GM21526 (cell line): ENCODE results near the gene WNT2.

Source experiments
- ATAC-seq: cut with Tn5 transposase; IDR thresholded peaks from one replicate; pipeline ENCODE4 v1.9.1; 2021; ENCODE audit warnings: moderate library complexity; ENCODE audit not compliant: unreplicated experiment, low FRiP score

The WNT2 gene

GRCh38 chr7:117322741-117323304 is at the start of gene WNT2:
Gene WNT2 (minus strand): TSS chr7:117323058. CDS start chr7:117322989, 69 bp downstream.
- ATAC-seq = no peak

DNA sequence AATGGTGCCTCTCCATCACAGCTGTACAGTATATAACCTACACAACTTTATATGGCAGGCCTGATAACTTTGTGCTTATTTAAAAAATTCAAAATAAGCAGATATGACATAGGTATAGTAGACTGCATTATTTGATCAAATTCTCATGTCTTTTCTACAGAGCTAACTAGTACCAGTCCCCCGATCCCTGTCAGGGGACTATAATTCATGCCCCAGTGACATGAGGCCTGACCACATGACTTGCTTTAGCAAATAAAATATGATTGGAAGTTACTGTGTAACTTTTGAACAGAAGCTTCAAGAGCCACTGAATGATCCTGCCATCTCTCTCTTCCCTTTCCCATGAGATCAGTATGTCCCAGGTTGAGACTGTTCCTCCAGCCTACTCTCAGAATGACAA is 49.2 kb upstream of the WNT2 start:
- no peak for ATAC-seq

DNA sequence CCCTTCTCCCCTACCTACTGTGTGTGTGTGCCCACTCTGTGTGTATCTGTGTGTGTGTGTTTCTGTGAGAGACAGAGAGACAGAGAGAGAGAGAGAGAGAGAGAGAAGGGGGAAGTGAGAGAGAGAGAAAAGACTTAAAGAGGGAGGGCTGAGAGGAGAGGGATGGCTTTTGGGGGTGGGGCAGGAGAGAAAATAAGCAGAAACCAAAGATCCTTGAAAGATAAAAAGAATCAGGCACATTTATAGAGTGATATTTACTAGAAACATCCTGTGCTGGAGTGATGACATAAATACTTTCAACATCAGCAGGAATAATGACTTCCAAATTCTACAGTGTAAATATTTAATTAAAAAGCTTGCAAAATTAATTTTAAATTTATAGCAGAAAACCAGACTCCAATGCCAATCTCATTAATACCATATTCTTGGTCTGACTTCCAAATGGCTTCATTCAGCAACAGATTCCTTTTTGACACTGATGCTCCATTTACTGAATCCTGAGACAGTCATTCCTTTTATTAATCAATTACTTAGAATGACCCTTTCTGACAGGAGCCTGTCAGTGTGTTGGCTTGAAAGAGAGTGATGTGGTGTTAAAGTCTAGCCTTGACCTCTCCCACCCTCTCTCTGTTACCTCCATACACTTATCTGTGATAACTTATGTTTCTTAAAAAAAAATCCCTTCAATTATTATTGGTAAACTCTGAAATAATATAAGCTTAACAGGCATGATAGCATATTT is 41.7 kb upstream of the WNT2 start:
- ATAC-seq = no peak

GRCh38 chr7:117362294-117362888 is 39.5 kb upstream of the WNT2 start:
- ATAC-seq = no peak

DNA sequence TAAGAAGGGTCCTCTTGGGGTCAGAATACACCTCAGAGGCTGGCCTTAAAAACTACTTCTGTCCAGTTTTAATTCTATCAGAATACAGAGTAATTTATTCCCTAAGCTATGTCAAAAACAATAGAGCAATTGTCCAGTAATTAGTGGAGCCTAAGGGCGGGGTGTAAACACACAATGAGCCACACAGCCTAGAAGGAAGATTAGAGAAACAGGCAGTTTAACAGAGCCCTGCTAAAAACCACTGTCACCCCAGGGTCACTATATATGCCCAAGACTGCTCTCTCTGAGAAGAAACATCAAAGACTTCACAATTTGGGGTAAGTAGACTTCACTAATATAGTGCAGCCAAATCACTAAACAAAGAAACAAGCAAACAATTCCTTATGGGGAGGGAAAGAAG is 27.2 kb upstream of the WNT2 start:
- no peak for ATAC-seq

GRCh38 chr7:117349570-117349969 is 26.7 kb upstream of the WNT2 start:
- no peak for ATAC-seq

- peak; percentile 97 for ATAC-seq
These were observed 25.3 kb upstream of the WNT2 start for GRCh38 chr7:117347962-117348672.

DNA sequence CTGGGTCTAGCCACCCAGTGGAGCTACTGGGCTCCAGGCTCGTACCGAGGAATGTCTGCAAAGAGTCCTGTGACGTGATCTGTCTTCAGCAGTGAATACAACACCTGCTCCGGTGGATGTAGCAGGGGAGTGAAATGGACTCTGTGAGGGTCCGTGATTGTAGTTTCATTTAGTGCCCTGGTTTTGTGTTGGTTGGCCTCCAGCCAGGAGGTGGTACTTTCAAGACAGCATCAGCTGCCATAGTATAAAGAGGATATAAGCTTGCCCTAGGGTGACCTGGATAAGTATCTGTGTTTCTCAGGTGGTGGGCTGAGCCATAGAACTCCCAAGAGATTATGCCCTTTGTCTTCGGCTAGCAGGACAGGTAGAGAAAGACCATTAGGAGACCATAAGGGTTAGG is 24.6 kb upstream of the WNT2 start:
- peak; percentile 20 for ATAC-seq

DNA sequence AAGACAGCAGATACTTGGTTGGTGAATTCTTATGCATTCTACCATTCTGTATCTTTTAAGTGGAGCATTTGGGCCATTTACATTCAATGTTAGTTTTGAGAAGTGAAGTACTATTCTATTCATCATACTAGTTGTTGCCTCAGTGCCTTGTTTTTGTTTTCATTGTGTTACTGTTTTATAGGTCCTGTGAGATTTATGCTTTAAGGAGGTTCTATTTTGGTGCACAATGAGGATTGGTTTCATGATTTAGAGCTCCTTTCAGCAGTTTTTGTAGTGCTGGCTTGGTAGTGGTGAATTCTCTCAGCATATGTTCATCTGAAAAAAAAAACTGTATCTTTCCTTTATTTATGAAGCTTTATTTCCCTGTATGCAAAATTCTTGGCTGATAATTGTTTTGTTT is 23.3 kb upstream of the WNT2 start:
- ATAC-seq = no peak

GRCh38 chr7:117338020-117338419 is 15.2 kb upstream of the WNT2 start:
- no peak for ATAC-seq

DNA sequence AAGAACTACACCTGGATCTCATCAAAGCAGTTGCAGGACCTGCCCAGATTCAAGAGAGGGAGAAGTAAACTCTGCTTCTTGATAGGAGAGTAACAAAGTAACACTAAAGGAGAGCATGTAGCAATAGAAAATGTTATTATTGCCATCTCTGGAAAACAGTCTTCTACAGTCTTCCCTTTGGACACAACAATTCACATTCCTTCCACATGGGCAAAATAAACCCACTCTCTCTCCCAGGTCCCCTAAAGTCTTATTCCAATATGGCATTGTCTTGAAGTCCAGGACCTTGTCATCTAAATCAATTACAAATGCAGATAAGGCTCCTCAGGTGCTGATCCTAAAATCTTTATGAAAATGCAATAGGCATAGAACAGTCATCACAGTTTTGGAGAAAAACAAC is 10.3 kb upstream of the WNT2 start:
- ATAC-seq = no peak

DNA sequence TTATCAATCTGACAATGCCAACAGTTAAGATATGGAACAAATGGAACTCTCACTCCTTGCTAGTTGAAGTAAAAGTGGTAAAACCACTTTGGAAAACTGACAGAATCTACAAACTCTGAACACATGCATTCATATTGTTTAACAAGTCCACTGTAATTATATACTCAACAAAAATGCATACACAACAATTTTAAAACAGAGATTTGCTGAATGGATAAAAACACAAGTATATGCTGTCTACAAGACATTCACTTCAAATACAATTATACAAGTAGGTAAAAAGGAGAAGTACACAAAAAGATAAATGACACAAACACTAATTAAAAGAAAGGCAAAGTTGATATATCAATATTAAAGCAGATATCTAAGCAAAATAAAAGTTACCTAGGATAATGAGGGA is 9.2 kb upstream of the WNT2 start:
- no peak for ATAC-seq

DNA sequence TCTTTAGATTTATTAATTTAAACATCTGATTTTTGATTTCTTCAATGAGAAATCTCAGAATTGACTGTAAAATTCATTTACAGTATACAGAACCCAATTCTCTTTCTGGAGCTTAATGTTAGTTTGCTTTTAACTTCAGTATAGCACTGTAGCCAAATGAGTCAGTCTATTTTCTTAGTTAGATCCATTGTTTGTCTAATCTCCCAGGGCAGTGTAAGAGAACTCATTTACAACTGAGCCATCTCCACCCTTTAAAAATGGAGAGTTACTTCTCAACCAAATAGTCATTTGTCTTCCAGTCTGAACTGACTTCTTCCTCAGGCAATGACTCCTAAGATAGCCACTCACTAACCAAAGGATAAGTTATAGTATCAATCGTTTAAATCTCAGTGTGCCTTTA is 3.0 kb upstream of the WNT2 start:
- ATAC-seq = no peak

DNA sequence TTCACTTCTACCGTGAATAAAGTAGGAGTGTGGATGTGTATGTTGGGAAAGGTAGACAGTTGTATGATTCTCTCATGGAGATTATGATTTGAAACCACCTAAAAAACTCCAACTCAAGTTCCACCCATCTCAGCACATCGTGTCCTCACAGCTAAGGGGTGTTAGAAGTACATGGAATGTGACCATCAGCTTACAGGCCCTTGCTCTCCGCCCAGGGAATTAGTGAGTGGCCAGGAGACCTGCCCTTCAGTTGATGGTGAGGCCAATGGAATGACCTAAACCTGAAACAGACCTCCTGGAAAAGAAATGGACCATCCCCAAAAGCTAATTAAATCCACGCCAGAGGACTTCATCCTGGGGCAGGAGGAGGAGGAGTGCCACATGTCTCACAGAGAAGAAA is 2.1 kb upstream of the WNT2 start:
- ATAC-seq = no peak

GRCh38 chr7:117323851-117324711 is 1.2 kb upstream of the WNT2 start:
- ATAC-seq = no peak

DNA sequence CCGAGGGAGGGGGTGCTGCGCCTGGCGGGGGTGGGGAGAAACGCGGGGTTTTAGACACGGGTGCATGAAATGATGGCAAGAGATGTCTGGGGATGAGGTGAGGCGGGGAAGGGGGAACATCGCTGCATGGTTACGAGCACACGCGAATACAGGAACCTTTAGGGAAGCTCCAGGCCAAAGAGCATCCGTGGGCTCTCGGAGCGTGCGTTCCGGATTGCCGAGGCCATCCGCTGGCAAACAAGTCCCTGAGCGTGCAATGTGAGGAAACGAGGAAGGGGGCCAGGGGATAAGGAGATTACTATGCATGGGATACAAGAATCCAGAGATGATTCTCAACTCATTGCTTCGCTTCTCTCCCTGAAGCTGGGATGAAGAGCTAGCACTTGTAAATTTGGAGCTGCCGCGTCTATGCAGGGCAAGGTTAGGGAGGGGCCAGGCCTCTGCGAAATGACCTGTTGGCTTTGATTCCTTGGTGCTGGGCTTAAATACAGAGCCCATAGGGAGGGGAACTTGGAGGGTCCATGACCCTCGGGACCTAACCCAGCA is 520 bp upstream of the WNT2 start:
- no peak for ATAC-seq

DNA sequence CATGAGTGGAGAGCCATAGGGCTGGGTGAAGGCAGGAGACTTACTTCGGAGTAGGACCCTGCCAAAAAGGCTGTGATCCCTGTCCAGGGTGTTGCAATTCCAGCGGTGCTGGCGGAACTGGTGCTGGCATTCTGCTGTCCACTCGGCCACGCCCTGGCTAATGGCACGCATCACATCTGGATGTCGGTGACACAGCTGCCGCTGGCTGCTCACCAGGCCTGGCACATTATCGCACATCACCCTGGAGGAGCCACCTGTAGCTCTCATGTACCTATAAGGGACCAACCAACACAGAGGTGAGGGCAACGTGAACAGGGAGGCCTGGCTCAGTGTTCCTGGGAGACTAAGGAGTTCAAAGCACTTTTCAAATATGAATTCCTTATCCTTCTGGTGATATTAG is 2.3 kb downstream of the WNT2 start:
- no peak for ATAC-seq

- no peak for ATAC-seq
These were observed 3.7 kb downstream of the WNT2 start for GRCh38 chr7:117319181-117319580.

- no peak for ATAC-seq
These were observed 9.3 kb downstream of the WNT2 start for GRCh38 chr7:117313582-117313981.
